HEK293 (cell line): ENCODE data around the gene ACOD1.

ENCODE experiments used
- KLF1 ChIP-seq: fragments of 450-650 bp; formaldehyde crosslinking; IDR thresholded peaks from 2 replicates; pipeline ENCODE4 v1.5.1; 2016; ENCODE audit warnings: missing biosample characterization, missing genetic modification characterization
- RBAK ChIP-seq: fragments of 450-650 bp; formaldehyde crosslinking; IDR thresholded peaks from 2 replicates; pipeline ENCODE4 v1.5.1; 2016; ENCODE audit warnings: missing biosample characterization, missing genetic modification characterization
- SETDB1 ChIP-seq: IDR thresholded peaks from one replicate; pipeline ENCODE4 v1.6.1; 2017; ENCODE audit warnings: mild to moderate bottlenecking, low read length, moderate library complexity, mixed read lengths; ENCODE audit not compliant: insufficient read length
- YY1 ChIP-seq: fragments of 450-650 bp; formaldehyde crosslinking; IDR thresholded peaks from 2 replicates; pipeline ENCODE4 v1.5.1; 2018; ENCODE audit warnings: missing biosample characterization, missing genetic modification characterization
- ZBTB10 ChIP-seq: fragments of 450-650 bp; formaldehyde crosslinking; IDR thresholded peaks from 2 replicates; pipeline ENCODE4 v1.5.1; 2016; ENCODE audit warnings: missing biosample characterization, missing genetic modification characterization
- ZIC2 ChIP-seq: fragments of 450-650 bp; formaldehyde crosslinking; IDR thresholded peaks from 2 replicates; pipeline ENCODE4 v1.5.1; 2016; ENCODE audit warnings: missing biosample characterization, missing genetic modification characterization
- ZNF184 ChIP-seq: fragments of 450-650 bp; IDR thresholded peaks from 2 replicates; pipeline ENCODE4 v1.5.1; 2018; ENCODE audit warnings: missing biosample characterization, mild to moderate bottlenecking, missing genetic modification characterization
- ZNF510 ChIP-seq: fragments of 450-650 bp; formaldehyde crosslinking; IDR thresholded peaks from 2 replicates; pipeline ENCODE4 v1.5.1; 2018; ENCODE audit warnings: mild to moderate bottlenecking, missing genetic modification characterization, missing biosample characterization; ENCODE audit not compliant: insufficient replicate concordance
- ZNF530 ChIP-seq: fragments of 450-650 bp; formaldehyde crosslinking; IDR thresholded peaks from 2 replicates; pipeline ENCODE4 v1.5.1; 2016; ENCODE audit warnings: low read depth, missing biosample characterization, missing genetic modification characterization
- ZNF76 ChIP-seq: fragments of 450-650 bp; formaldehyde crosslinking; IDR thresholded peaks from 2 replicates; pipeline ENCODE4; 2016; ENCODE audit warnings: low read depth, missing biosample characterization, missing genetic modification characterization, borderline replicate concordance
- TF ChIP-seq, protein P1 (sequence below): fragments of 450-650 bp; formaldehyde crosslinking; IDR thresholded peaks from 2 replicates; pipeline ENCODE4 v1.5.1; 2016; ENCODE audit warnings: missing biosample characterization, missing genetic modification characterization
- TF ChIP-seq, protein P2 (sequence below): fragments of 450-650 bp; formaldehyde crosslinking; IDR thresholded peaks from 2 replicates; pipeline ENCODE4 v1.5.1; 2016; ENCODE audit warnings: missing biosample characterization, missing genetic modification characterization, borderline replicate concordance
- TF ChIP-seq, protein P3 (sequence below): fragments of 450-650 bp; formaldehyde crosslinking; IDR thresholded peaks from 2 replicates; pipeline ENCODE4 v1.5.1; 2016; ENCODE audit warnings: missing biosample characterization, missing genetic modification characterization

GRCh38 chr13:76929851-76930374 is 18.4 kb upstream of the ACOD1 start:
- TF ChIP-seq RBAK (tag by site-specific recombination) (no peak), ZNF76 (no peak), KLF1 (tag by site-specific recombination) (no peak), SETDB1 (no peak), ZNF530 (tag by site-specific recombination) (no peak), YY1 (tag by site-specific recombination) (no peak), ZIC2 (tag by site-specific recombination) (no peak), ZBTB10 (tag by site-specific recombination) (no peak), ZNF184 (tag by site-specific recombination) (no peak), ZNF510 (tag by site-specific recombination) (no peak)
- TF ChIP-seq, protein P1, sequence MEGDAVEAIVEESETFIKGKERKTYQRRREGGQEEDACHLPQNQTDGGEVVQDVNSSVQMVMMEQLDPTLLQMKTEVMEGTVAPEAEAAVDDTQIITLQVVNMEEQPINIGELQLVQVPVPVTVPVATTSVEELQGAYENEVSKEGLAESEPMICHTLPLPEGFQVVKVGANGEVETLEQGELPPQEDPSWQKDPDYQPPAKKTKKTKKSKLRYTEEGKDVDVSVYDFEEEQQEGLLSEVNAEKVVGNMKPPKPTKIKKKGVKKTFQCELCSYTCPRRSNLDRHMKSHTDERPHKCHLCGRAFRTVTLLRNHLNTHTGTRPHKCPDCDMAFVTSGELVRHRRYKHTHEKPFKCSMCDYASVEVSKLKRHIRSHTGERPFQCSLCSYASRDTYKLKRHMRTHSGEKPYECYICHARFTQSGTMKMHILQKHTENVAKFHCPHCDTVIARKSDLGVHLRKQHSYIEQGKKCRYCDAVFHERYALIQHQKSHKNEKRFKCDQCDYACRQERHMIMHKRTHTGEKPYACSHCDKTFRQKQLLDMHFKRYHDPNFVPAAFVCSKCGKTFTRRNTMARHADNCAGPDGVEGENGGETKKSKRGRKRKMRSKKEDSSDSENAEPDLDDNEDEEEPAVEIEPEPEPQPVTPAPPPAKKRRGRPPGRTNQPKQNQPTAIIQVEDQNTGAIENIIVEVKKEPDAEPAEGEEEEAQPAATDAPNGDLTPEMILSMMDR (tag by site-specific recombination): no peak
- TF ChIP-seq, protein P2, sequence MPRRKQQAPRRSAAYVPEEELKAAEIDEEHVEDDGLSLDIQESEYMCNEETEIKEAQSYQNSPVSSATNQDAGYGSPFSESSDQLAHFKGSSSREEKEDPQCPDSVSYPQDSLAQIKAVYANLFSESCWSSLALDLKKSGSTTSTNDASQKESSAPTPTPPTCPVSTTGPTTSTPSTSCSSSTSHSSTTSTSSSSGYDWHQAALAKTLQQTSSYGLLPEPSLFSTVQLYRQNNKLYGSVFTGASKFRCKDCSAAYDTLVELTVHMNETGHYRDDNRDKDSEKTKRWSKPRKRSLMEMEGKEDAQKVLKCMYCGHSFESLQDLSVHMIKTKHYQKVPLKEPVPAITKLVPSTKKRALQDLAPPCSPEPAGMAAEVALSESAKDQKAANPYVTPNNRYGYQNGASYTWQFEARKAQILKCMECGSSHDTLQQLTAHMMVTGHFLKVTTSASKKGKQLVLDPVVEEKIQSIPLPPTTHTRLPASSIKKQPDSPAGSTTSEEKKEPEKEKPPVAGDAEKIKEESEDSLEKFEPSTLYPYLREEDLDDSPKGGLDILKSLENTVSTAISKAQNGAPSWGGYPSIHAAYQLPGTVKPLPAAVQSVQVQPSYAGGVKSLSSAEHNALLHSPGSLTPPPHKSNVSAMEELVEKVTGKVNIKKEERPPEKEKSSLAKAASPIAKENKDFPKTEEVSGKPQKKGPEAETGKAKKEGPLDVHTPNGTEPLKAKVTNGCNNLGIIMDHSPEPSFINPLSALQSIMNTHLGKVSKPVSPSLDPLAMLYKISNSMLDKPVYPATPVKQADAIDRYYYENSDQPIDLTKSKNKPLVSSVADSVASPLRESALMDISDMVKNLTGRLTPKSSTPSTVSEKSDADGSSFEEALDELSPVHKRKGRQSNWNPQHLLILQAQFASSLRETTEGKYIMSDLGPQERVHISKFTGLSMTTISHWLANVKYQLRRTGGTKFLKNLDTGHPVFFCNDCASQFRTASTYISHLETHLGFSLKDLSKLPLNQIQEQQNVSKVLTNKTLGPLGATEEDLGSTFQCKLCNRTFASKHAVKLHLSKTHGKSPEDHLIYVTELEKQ (tag by site-specific recombination): no peak
- TF ChIP-seq, protein P3, sequence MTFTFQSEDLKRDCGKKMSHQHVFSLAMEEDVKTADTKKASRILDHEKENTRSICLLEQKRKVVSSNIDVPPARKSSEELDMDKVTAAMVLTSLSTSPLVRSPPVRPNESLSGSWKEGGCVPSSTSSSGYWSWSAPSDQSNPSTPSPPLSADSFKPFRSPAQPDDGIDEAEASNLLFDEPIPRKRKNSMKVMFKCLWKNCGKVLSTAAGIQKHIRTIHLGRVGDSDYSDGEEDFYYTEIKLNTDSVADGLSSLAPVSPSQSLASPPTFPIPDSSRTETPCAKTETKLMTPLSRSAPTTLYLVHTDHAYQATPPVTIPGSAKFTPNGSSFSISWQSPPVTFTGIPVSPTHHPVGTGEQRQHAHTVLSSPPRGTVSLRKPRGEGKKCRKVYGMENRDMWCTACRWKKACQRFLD (tag by site-specific recombination): no peak
